Measurements from ENCODE around the gene CYP2U1. TPM values are rescaled to one million over a fixed set of nuclear protein-coding genes. Genes with fewer than 3 reads are reported as not detected.
"Not testable (repeated sequence)": the region's sequence is repeated elsewhere in the genome, so short reads cannot be mapped to it uniquely, and the experiment has no call there.

The CYP2U1 gene
- total RNA-seq, 4 donors from 2014 or later = 14.9 to 34.0 (median 27.3) TPM

DNA sequence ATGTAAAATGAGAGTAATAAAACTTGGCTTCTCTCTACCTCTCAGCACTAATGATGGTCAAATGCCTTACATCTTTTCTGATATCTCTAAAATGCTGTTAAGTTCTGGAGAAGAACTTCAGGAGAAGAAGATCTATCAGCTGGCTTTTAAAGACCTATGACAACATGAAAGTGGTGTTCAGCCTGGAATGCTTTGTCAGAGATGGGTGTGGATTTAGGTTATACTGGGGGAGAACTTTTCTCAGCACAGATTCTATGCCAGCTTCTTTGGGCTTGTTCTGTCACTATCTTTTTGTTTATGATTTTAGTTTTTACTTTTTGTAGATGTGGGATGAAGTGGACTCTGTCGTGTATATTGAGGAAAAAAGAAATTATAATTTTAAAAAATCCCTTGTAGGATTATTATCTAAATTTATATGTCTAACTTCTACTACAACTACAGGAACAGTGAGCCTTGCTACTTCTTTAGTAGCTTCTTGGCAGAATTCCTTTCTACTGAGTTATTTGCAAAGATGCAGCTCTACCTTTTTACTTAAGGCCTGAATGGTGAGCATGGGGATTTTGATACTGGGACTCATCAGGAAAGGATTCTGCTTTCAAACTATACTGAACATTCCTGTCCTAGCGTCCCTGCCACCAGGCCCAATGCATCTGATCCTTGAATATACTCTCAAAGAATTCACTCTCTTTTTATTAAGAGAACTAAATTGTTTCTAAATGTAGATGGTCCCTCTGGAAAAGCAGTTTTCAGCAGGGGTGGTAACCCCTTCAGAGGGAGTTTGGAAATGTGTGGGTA lies 19.6 kb downstream of the CYP2U1 start:
- Histone ChIP-seq H3K36me3 (peaks cover 0 to 74% of the 10 kb centered on the region in 2 donors), H3K27ac (peak overlapping the region in 1 of 4 donors; percentile 12), H3K4me1 (no peaks in the 10 kb centered on the region), H3K27me3 (no peaks in the 10 kb centered on the region), H3K4me3 (no peak overlapping the region), H3K9me3 (no peaks in the 10 kb centered on the region)
- no peak for TF ChIP-seq POLR2AphosphoS5 (IDR thresholded peaks at IDR 0.05)
- TF ChIP-seq POLR2A (IDR thresholded peaks at IDR 0.05) = no peak
- TF ChIP-seq, protein P1, sequence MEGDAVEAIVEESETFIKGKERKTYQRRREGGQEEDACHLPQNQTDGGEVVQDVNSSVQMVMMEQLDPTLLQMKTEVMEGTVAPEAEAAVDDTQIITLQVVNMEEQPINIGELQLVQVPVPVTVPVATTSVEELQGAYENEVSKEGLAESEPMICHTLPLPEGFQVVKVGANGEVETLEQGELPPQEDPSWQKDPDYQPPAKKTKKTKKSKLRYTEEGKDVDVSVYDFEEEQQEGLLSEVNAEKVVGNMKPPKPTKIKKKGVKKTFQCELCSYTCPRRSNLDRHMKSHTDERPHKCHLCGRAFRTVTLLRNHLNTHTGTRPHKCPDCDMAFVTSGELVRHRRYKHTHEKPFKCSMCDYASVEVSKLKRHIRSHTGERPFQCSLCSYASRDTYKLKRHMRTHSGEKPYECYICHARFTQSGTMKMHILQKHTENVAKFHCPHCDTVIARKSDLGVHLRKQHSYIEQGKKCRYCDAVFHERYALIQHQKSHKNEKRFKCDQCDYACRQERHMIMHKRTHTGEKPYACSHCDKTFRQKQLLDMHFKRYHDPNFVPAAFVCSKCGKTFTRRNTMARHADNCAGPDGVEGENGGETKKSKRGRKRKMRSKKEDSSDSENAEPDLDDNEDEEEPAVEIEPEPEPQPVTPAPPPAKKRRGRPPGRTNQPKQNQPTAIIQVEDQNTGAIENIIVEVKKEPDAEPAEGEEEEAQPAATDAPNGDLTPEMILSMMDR (IDR thresholded peaks at IDR 0.05) = no peak
- no peak for TF ChIP-seq EP300 (IDR thresholded peaks at IDR 0.05)
- 93 to 100% methylated on average over 2 of the region's 2 CpGs for WGBS, 2 donors (ENCODE audit: low coverage in 1 of 2)
- no peak for ATAC-seq

DNA sequence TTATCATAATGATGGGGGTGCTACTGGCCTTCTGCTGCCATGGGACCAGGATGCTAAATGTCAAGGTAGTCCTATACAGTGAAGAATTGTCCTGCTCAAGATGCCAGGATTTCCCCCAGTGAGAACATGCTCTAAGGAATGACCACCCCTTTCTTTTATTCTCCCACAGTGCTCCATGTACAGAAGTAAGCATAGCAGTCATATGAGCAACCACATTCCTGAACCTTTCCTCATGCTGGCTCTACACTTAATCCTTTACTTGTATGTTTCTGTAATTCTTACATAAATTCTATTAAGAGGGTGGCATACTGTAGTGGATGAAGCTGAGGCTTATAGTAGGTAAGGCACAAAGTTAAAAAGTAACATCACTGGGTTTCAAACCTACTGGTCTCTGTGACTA lies 20.2 kb downstream of the CYP2U1 start:
- no peak for TF ChIP-seq EP300 (IDR thresholded peaks at IDR 0.05)
- TF ChIP-seq POLR2A (IDR thresholded peaks at IDR 0.05) = no peak
- TF ChIP-seq, protein P1 (IDR thresholded peaks at IDR 0.05) = no peak
- TF ChIP-seq POLR2AphosphoS5 (IDR thresholded peaks at IDR 0.05) = no peak
- ATAC-seq = peak; percentile 31
- peaks cover 0 to 68% of the 10 kb centered on the region in 2 donors for H3K36me3 ChIP-seq

DNA sequence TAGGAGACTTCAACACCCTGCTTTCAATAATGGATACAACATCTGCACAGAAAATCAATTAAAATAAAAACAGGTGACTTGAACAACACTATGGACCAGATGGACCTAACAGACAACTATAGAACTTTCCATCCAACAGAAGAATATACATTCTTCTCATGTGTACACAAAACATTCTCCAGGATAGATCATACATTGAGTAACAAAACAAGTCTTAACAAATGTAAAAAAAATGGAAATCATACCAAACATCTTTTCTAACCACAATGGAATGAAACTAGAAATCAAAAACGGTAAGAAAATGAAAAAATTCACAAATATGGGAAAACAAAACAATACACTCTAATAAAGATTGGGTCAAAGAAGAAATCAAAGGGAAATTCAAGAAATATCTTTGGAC lies 24.7 kb downstream of the CYP2U1 start:
- Histone ChIP-seq H3K9me3 (peaks cover 0 to 19% (median 0%) of the 10 kb centered on the region in 3 donors), H3K4me1 (no peaks in the 10 kb centered on the region), H3K27me3 (no peaks in the 10 kb centered on the region), H3K4me3 (no peak overlapping the region), H3K36me3 (peaks cover 0 to 24% of the 10 kb centered on the region in 2 donors), H3K27ac (no peak overlapping the region)
- no peak for ATAC-seq
- 100% methylated on average over 1 of the region's 1 CpG; no CpG with 5 or more reads in 1 of the 2 donors for WGBS, 2 donors (ENCODE audit: low coverage in 1 of 2)
- no peak for TF ChIP-seq EP300 (IDR thresholded peaks at IDR 0.05)
- no peak for TF ChIP-seq POLR2A (IDR thresholded peaks at IDR 0.05)
- TF ChIP-seq, protein P1 (IDR thresholded peaks at IDR 0.05) = no peak
- no peak for TF ChIP-seq POLR2AphosphoS5 (IDR thresholded peaks at IDR 0.05)

More for the DNA sequence above, 20.2 kb downstream of the CYP2U1 start:
- Histone ChIP-seq H3K4me1 (no peaks in the 10 kb centered on the region), H3K27me3 (no peaks in the 10 kb centered on the region), H3K9me3 (peaks cover 0 to 3% (median 0%) of the 10 kb centered on the region in 3 donors), H3K27ac (peak overlapping the region in 1 of 4 donors; percentile 45), H3K4me3 (no peak overlapping the region)

DNA sequence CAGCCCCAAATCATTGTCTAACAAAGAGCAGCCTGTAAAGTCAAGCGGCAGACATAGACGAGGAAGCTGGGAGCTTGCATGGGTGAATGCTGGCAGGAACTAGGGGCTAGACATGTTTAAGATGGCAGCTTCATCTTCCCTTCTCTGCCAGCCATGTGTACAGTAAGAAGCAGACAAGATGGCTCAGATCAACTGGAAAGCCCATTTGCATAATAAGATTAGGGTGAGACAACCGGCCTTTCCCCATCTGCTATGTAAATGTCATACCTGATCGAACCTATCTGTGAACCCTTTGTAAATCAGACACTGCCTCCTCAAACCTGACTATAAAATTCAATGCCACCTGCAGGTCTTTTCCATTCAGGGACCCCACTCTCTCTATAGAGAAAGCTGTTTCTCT lies 35.6 kb downstream of the CYP2U1 start:
- Histone ChIP-seq H3K27ac (no peak overlapping the region), H3K9me3 (no peaks in the 10 kb centered on the region), H3K4me1 (no peaks in the 10 kb centered on the region), H3K36me3 (no peaks in the 10 kb centered on the region), H3K27me3 (no peaks in the 10 kb centered on the region), H3K4me3 (no peak overlapping the region)
- TF ChIP-seq, protein P1 (IDR thresholded peaks at IDR 0.05) = no peak
- no peak for TF ChIP-seq POLR2AphosphoS5 (IDR thresholded peaks at IDR 0.05)
- no peak for TF ChIP-seq EP300 (IDR thresholded peaks at IDR 0.05)
- ATAC-seq = no peak
- 52 to 89% methylated on average over 4 of the region's 4 CpGs for WGBS, 2 donors (ENCODE audit: low coverage in 1 of 2)

DNA sequence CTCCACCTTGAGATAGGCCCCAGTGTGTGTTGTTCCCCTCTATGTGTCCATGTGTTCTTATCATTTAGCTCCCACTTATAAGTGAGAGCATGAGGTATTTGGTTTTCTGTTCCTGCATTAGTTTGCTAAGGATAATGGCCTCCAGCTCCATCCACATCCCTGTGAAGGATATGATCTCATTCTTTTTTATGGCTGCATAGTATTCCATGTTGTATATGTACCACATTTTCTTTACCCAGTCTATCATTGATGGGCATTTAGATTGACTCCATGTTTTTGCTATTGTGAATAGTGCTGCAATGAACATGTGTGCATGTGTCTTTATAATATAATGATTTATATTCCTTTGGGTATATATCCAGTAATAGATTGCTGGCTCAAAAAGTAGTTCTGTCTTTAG lies 36.2 kb downstream of the CYP2U1 start:
- H3K4me3 ChIP-seq, H3K36me3 ChIP-seq, H3K27me3 ChIP-seq, ATAC-seq, H3K9me3 ChIP-seq, H3K4me1 ChIP-seq, H3K27ac ChIP-seq: not testable (repeated sequence)

DNA sequence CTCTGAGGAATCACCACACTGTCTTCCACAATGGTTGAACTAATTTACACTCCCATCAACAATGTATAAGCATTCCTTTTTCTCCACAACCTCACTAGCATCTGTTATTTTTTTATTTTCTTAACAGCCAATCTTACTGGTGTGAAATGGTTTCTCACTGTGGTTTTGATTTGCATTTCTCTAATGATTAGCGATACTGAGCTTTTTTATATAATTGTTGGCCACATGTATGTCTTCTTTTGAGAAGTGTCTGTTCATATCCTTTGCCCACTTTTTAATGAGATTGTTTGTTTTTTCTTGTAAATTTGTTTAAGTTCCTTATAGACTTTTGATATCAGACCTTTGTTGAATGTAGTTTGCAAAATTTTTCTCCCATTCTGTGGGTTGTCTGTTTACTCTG lies 36.6 kb downstream of the CYP2U1 start:
- not testable (repeated sequence) for ATAC-seq, H3K4me3 ChIP-seq
- WGBS, 2 donors (ENCODE audit: low coverage in 1 of 2) = 100% methylated on average over 1 of the region's 1 CpG

More for the DNA sequence above, 36.6 kb downstream of the CYP2U1 start:
- H3K36me3 ChIP-seq, H3K27me3 ChIP-seq, H3K4me1 ChIP-seq, H3K27ac ChIP-seq, H3K9me3 ChIP-seq: not testable (repeated sequence)
